OCI-LY3 (cell line): ENCODE measurements around the gene ZPLD1.
A peak's percentile ranks its signal among the peaks of the same experiment; 100 is the strongest.

Experiments
- H2AFZ ChIP-seq: fragments of 200-600, 300-600 bp; shearing (Covaris generic); 2 replicates; pipeline ENCODE4 v1.6.0; 2014; ENCODE audit warnings: antibody characterized with exemption, low read depth, low read length
- H3K27ac ChIP-seq: fragments of 200-600, 300-600 bp; sonication (generic); 2 replicates; pipeline ENCODE4 v1.5.1; 2014; ENCODE audit warnings: mild to moderate bottlenecking, low read length, moderate library complexity, mixed read lengths
- H3K27me3 ChIP-seq: fragments of 200-600, 300-600 bp; sonication (generic); 2 replicates; pipeline ENCODE4 v1.6.1; 2014; ENCODE audit warnings: low read depth, low read length, mixed read lengths
- H3K36me3 ChIP-seq: fragments of 200-600, 300-600 bp; sonication (generic); replicated peaks from 2 replicates; pipeline ENCODE3; 2014; ENCODE audit warnings: low read depth, low read length, mixed read lengths
- H3K4me1 ChIP-seq: fragments of 300-600, 200-600 bp; sonication (generic); 2 replicates; pipeline ENCODE4 v1.6.1; 2014; ENCODE audit warnings: low read length, mixed read lengths
- H3K4me2 ChIP-seq: fragments of 200-600, 300-600 bp; sonication (generic); 2 replicates; pipeline ENCODE4 v1.6.1; 2014; ENCODE audit warnings: low read length, mixed read lengths
- H3K4me3 ChIP-seq: fragments of 300-600, 200-600 bp; sonication (generic); 2 replicates; pipeline ENCODE4 v1.5.1; 2014; ENCODE audit warnings: antibody characterized with exemption, mild to moderate bottlenecking, low read length, moderate library complexity
- H3K79me2 ChIP-seq: fragments of 300-600, 200-600 bp; shearing (Covaris generic); 2 replicates; pipeline ENCODE4 v1.6.1; 2014; ENCODE audit warnings: mild to moderate bottlenecking, low read length, mixed read lengths
- H3K9ac ChIP-seq: fragments of 300-600, 200-600 bp; shearing (Covaris generic); 2 replicates; pipeline ENCODE4 v1.6.0; 2014; ENCODE audit warnings: mild to moderate bottlenecking, low read length, moderate library complexity
- H3K9me3 ChIP-seq: fragments of 200-600, 300-600 bp; shearing (Covaris generic); 2 replicates; pipeline ENCODE4 v1.6.1; 2014; ENCODE audit warnings: low read length, mixed read lengths; ENCODE audit not compliant: insufficient read depth
- H4K20me1 ChIP-seq: fragments of 200-600, 300-600 bp; sonication (generic); 2 replicates; pipeline ENCODE4 v1.6.1; 2016; ENCODE audit warnings: low read length, mixed read lengths; ENCODE audit not compliant: insufficient read depth
- EZH2phosphoT487 ChIP-seq: fragments of 200-600 bp; shearing (Covaris generic); IDR thresholded peaks from 2 replicates; pipeline ENCODE4 v1.6.1; 2018; ENCODE audit warnings: antibody characterized with exemption, mixed run types, low read depth
- TF ChIP-seq, protein P1 (sequence below): fragments of 200-600, 300-600 bp; sonication (generic); IDR thresholded peaks from 2 replicates; pipeline ENCODE4 v1.5.1; 2014; ENCODE audit warnings: antibody characterized with exemption, low read length, low read depth

ZPLD1 gene

DNA sequence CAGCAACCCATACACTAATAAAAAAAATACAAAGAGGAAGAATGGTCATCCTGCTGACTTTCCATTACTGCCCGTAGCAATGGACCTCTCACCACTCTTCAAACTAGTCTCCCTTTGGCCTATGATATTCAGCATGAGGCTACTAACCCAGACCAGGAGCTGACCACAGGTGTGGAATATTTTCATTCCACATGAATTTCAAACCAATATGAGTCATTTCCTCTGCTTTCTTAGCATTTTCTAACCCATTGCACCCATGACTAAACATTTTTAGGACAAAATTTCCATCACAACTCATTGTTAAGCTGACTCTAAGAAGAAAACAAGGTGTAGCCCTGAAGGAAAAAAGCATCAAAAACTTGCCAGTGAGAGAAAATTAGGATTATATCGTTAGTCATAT lies 34.0 kb upstream of the ZPLD1 start:
- Histone ChIP-seq H4K20me1 (no peaks in the 10 kb centered on the region), H3K4me3 (no peak overlapping the region), H3K27me3 (no peaks in the 10 kb centered on the region), H3K36me3 (no peaks in the 10 kb centered on the region), H3K27ac (no peak overlapping the region), H3K79me2 (no peaks in the 10 kb centered on the region), H3K9me3 (no peaks in the 10 kb centered on the region), H2AFZ (no peak overlapping the region), H3K9ac (no peak overlapping the region), H3K4me2 (no peak overlapping the region), H3K4me1 (0 out of 2 replicates have a peak, but pooled peaks cover 4% of the 10 kb centered on the region)
- no peak for TF ChIP-seq EZH2phosphoT487
- TF ChIP-seq, protein P1, sequence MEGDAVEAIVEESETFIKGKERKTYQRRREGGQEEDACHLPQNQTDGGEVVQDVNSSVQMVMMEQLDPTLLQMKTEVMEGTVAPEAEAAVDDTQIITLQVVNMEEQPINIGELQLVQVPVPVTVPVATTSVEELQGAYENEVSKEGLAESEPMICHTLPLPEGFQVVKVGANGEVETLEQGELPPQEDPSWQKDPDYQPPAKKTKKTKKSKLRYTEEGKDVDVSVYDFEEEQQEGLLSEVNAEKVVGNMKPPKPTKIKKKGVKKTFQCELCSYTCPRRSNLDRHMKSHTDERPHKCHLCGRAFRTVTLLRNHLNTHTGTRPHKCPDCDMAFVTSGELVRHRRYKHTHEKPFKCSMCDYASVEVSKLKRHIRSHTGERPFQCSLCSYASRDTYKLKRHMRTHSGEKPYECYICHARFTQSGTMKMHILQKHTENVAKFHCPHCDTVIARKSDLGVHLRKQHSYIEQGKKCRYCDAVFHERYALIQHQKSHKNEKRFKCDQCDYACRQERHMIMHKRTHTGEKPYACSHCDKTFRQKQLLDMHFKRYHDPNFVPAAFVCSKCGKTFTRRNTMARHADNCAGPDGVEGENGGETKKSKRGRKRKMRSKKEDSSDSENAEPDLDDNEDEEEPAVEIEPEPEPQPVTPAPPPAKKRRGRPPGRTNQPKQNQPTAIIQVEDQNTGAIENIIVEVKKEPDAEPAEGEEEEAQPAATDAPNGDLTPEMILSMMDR = no peak

DNA sequence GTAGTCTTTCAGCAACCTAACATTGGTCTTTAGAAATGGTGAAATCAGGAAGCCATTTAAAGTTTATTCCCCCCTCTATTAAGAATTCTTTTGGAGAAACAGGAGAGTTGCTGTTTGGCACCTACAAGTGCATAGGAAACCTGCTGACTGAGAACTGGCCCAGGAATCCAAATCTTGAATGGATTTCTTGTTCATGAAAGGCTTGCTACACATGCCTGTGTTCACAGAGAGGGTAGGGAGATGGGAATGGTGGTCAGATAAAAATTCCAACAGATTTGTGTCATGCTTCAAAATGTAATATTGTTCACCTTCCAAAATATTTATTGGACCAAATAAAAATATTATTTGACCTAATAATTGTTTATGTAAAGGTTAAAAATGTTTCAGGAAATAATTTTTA lies 24.2 kb upstream of the ZPLD1 start:
- no peaks in the 10 kb centered on the region for H3K27me3 ChIP-seq
- TF ChIP-seq EZH2phosphoT487 = no peak
- TF ChIP-seq, protein P1 = no peak
- no peaks in the 10 kb centered on the region for H3K36me3 ChIP-seq
- H3K4me3 ChIP-seq = no peak overlapping the region
- H3K27ac ChIP-seq = no peak overlapping the region
- H2AFZ ChIP-seq = no peak overlapping the region
- peaks cover 6% of the 10 kb centered on the region for H3K4me1 ChIP-seq
- no peaks in the 10 kb centered on the region for H3K9me3 ChIP-seq
- no peaks in the 10 kb centered on the region for H4K20me1 ChIP-seq
- H3K4me2 ChIP-seq = no peak overlapping the region
- no peaks in the 10 kb centered on the region for H3K79me2 ChIP-seq
- H3K9ac ChIP-seq = no peak overlapping the region

GRCh38 chr3:102415553-102415952 lies 19.3 kb upstream of the ZPLD1 start:
- Histone ChIP-seq H4K20me1 (no peaks in the 10 kb centered on the region), H3K36me3 (no peaks in the 10 kb centered on the region), H2AFZ (peak overlapping the region; percentile 96), H3K4me1 (peaks cover 6% of the 10 kb centered on the region), H3K27me3 (no peaks in the 10 kb centered on the region), H3K79me2 (no peaks in the 10 kb centered on the region), H3K27ac (no peak overlapping the region), H3K4me3 (peak overlapping the region; percentile 62), H3K4me2 (peak overlapping the region; percentile 76), H3K9ac (peak overlapping the region; percentile 3; the same call in 1 of the 2 replicates), H3K9me3 (no peaks in the 10 kb centered on the region)
- TF ChIP-seq, protein P1 = no peak
- TF ChIP-seq EZH2phosphoT487 = no peak

- H3K27me3 ChIP-seq = no peaks in the 10 kb centered on the region
- no peaks in the 10 kb centered on the region for H3K9me3 ChIP-seq
- H4K20me1 ChIP-seq = no peaks in the 10 kb centered on the region
- H2AFZ ChIP-seq = no peak overlapping the region
- peaks cover 6% of the 10 kb centered on the region for H3K4me1 ChIP-seq
- H3K4me3 ChIP-seq = no peak overlapping the region
- H3K9ac ChIP-seq = no peak overlapping the region
- H3K4me2 ChIP-seq = no peak overlapping the region
- no peak overlapping the region for H3K27ac ChIP-seq
- no peaks in the 10 kb centered on the region for H3K36me3 ChIP-seq
- no peaks in the 10 kb centered on the region for H3K79me2 ChIP-seq
- TF ChIP-seq EZH2phosphoT487 = no peak
- TF ChIP-seq, protein P1 = no peak
Measured at GRCh38 chr3:102419786-102420185, 15.0 kb upstream of the ZPLD1 start.
